Measurements from ENCODE around the gene KIAA1614. TPM values are rescaled to one million over a fixed set of nuclear protein-coding genes. Genes with fewer than 3 reads are reported as not detected.
A peak's percentile ranks its signal among the peaks of the same experiment; 100 is the strongest.
"Not testable (repeated sequence)": the region's sequence is repeated elsewhere in the genome, so short reads cannot be mapped to it uniquely, and the experiment has no call there.

KIAA1614 gene
- total RNA-seq, 1 donor from 2014 or later, result 2.6 TPM

GRCh38 chr1:180953291-180954004 lies 40.8 kb downstream of the KIAA1614 start:
- Mint-ChIP-seq H3K36me3 (ENCODE audit: low read depth, unreplicated experiment) (peaks cover 34% of the 10 kb centered on the region), H3K4me3 (ENCODE audit: unreplicated experiment) (no peak overlapping the region), H3K27ac (ENCODE audit: unreplicated experiment) (no peak overlapping the region), H3K4me1 (ENCODE audit: unreplicated experiment) (no peaks in the 10 kb centered on the region), H3K27me3 (ENCODE audit: unreplicated experiment) (peaks cover 3% of the 10 kb centered on the region), H3K9me3 (ENCODE audit: unreplicated experiment) (no peaks in the 10 kb centered on the region)
- no peak for TF ChIP-seq CTCF (IDR thresholded peaks at IDR 0.05; ENCODE audit: unreplicated experiment)
- DNase-seq (ENCODE audit: low spot score), result no peak

GRCh38 chr1:180954005-180954800 lies 41.5 kb downstream of the KIAA1614 start:
- H3K27me3 Mint-ChIP-seq (ENCODE audit: unreplicated experiment), result peaks cover 2% of the 10 kb centered on the region
- TF ChIP-seq CTCF (IDR thresholded peaks at IDR 0.05; ENCODE audit: unreplicated experiment), result no peak
- H3K36me3 Mint-ChIP-seq (ENCODE audit: low read depth, unreplicated experiment), result peaks cover 36% of the 10 kb centered on the region
- H3K4me3 Mint-ChIP-seq (ENCODE audit: unreplicated experiment), result no peak overlapping the region
- H3K9me3 Mint-ChIP-seq (ENCODE audit: unreplicated experiment), result no peaks in the 10 kb centered on the region
- DNase-seq (ENCODE audit: low spot score), result no peak
- H3K4me1 Mint-ChIP-seq (ENCODE audit: unreplicated experiment), result no peaks in the 10 kb centered on the region
- H3K27ac Mint-ChIP-seq (ENCODE audit: unreplicated experiment), result no peak overlapping the region

GRCh38 chr1:180954801-180955165 lies 42.1 kb downstream of the KIAA1614 start:
- Mint-ChIP-seq H3K36me3 (ENCODE audit: low read depth, unreplicated experiment) (peaks cover 37% of the 10 kb centered on the region), H3K4me1 (ENCODE audit: unreplicated experiment) (no peaks in the 10 kb centered on the region), H3K27me3 (ENCODE audit: unreplicated experiment) (peaks cover 2% of the 10 kb centered on the region), H3K9me3 (ENCODE audit: unreplicated experiment) (no peaks in the 10 kb centered on the region), H3K27ac (ENCODE audit: unreplicated experiment) (no peak overlapping the region), H3K4me3 (ENCODE audit: unreplicated experiment) (no peak overlapping the region)
- no peak for TF ChIP-seq CTCF (IDR thresholded peaks at IDR 0.05; ENCODE audit: unreplicated experiment)
- no peak for DNase-seq (ENCODE audit: low spot score)

GRCh38 chr1:180956028-180956640 lies 43.4 kb downstream of the KIAA1614 start:
- no peak for DNase-seq (ENCODE audit: low spot score)
- peaks cover 2% of the 10 kb centered on the region for H3K27me3 Mint-ChIP-seq (ENCODE audit: unreplicated experiment)
- H3K4me1 Mint-ChIP-seq (ENCODE audit: unreplicated experiment), result no peaks in the 10 kb centered on the region
- no peak for TF ChIP-seq CTCF (IDR thresholded peaks at IDR 0.05; ENCODE audit: unreplicated experiment)
- H3K4me3 Mint-ChIP-seq (ENCODE audit: unreplicated experiment), result no peak overlapping the region
- peak overlapping the region; percentile 53 for H3K27ac Mint-ChIP-seq (ENCODE audit: unreplicated experiment)
- H3K36me3 Mint-ChIP-seq (ENCODE audit: low read depth, unreplicated experiment), result peaks cover 42% of the 10 kb centered on the region
- no peaks in the 10 kb centered on the region for H3K9me3 Mint-ChIP-seq (ENCODE audit: unreplicated experiment)

GRCh38 chr1:180959620-180960019 lies 46.9 kb downstream of the KIAA1614 start:
- not testable (repeated sequence) for DNase-seq (ENCODE audit: low spot score); H3K27ac Mint-ChIP-seq (ENCODE audit: unreplicated experiment); H3K9me3 Mint-ChIP-seq (ENCODE audit: unreplicated experiment); H3K4me1 Mint-ChIP-seq (ENCODE audit: unreplicated experiment); H3K27me3 Mint-ChIP-seq (ENCODE audit: unreplicated experiment); H3K4me3 Mint-ChIP-seq (ENCODE audit: unreplicated experiment)
- H3K36me3 Mint-ChIP-seq (ENCODE audit: low read depth, unreplicated experiment), result peaks cover 65% of the 10 kb centered on the region
